Right cardiac atrium (tissue), 5 donors: Measurements from ENCODE around the gene MTUS2. TPM values are rescaled to one million over a fixed set of nuclear protein-coding genes. Genes with fewer than 3 reads are reported as not detected.
"Not testable (repeated sequence)": the region's sequence is repeated elsewhere in the genome, so short reads cannot be mapped to it uniquely, and the experiment has no call there.

Source experiments
- ATAC-seq, 2 donors: fragments of 200-7000 bp; cut with Tn5 transposase; one replicate each; pipeline versions ENCODE4 v1.8.0 to v1.9.1; 2020; ENCODE audit warnings: moderate library complexity in 2 of 2, mild to moderate bottlenecking in 1 of 2
- DNase-seq, 3 donors: peaks; one replicate each; pipeline ENCODE4 v3.0.0-alpha.2; 2020
- H3K27ac ChIP-seq: one replicate; pipeline ENCODE4 v1.5.1; 2013; ENCODE audit warnings: mild to moderate bottlenecking, low read length, control low read depth, moderate library complexity
- H3K27me3 ChIP-seq: one replicate; pipeline ENCODE4 v1.6.1; 2013; ENCODE audit not compliant: control insufficient read depth, insufficient read depth
- H3K4me1 ChIP-seq: one replicate; pipeline ENCODE4 v1.6.1; 2013; ENCODE audit warnings: low read length; ENCODE audit not compliant: control insufficient read depth, insufficient read depth
- H3K4me3 ChIP-seq: one replicate; pipeline ENCODE4 v1.5.1; 2013; ENCODE audit warnings: low read length, control low read depth
- H3K9me3 ChIP-seq: one replicate; pipeline ENCODE4 v1.6.1; 2013; ENCODE audit warnings: low read length; ENCODE audit not compliant: control insufficient read depth
- WGBS: extraction: QIAGEN DNeasy Blood & Tissue Kit; methylation state at CpG from one replicate; pipeline ENCODE4 v1.1.7; 2013; 5-methylcytosine and 5-hydroxymethylcytosine counted together
- intact Hi-C, 4 donors: fragments of 100-400 bp; cut with DNase I; formaldehyde crosslinking; loops; one replicate each; pipeline versions ENCODE4 v1.11.0 to v1.14.0; 2022 to 2023
- polyA plus RNA-seq: library from polyadenylated mRNA; stranded (reverse); fragments of 200-250 nt; gene quantifications from one replicate; pipeline ENCODE4 v1.2.3, GENCODE V29; 2013
- total RNA-seq, 4 donors: library from RNA; stranded (reverse); fragmentation: NEBNext Ultra II Directional; extraction: Animal tissue kit (Norgen Biotek cat#: 25700); gene quantifications; one replicate each; pipeline ENCODE4 v1.2.1, GENCODE V29; 2021
- donor health status: healthy with polysubstance abuse.
- donor health status: DM: no; HTN: yes; CAD: no.
- donor health status: DM: no; HTN: no; CAD: no.
- donor health status: DM: no; HTN: yes; CAD: no; lungs with severe emphysema.
- donor health status: DM: yes; HTN: yes; CAD: no.

MTUS2 gene
- total and polyA plus RNA-seq, 5 donors: 25.9 to 139 (median 79.1) TPM

- DNase-seq (no peak), ATAC-seq (no peak)
- intact Hi-C loops: no loop called here
- H3K4me3 ChIP-seq: no peak overlapping the region
- no peaks in the 10 kb centered on the region for H3K9me3 ChIP-seq
- WGBS: 51% methylated on average over 3 of the region's 3 CpGs
- H3K27ac ChIP-seq: no peak overlapping the region
- H3K27me3 ChIP-seq: no peaks in the 10 kb centered on the region
- H3K4me1 ChIP-seq: no peaks in the 10 kb centered on the region
These were observed 375.3 kb downstream of the MTUS2 start for GRCh38 chr13:29195456-29195855.

GRCh38 chr13:29196409-29197074 is 376.4 kb downstream of the MTUS2 start:
- intact Hi-C loops: no loop called here
- WGBS: 84% methylated on average over 2 of the region's 2 CpGs
- ATAC-seq (no peak), DNase-seq (no peak)
- Histone ChIP-seq H3K27me3 (no peaks in the 10 kb centered on the region), H3K4me1 (no peaks in the 10 kb centered on the region), H3K4me3 (no peak overlapping the region), H3K9me3 (no peaks in the 10 kb centered on the region), H3K27ac (no peak overlapping the region)

- H3K4me1 ChIP-seq, intact Hi-C loops, H3K9me3 ChIP-seq, H3K4me3 ChIP-seq, ATAC-seq, DNase-seq, H3K27ac ChIP-seq, H3K27me3 ChIP-seq: not testable (repeated sequence)
- WGBS: 79% methylated on average over 6 of the region's 6 CpGs
These were observed 382.6 kb downstream of the MTUS2 start for GRCh38 chr13:29202753-29203152.

GRCh38 chr13:29204651-29205050 is 384.5 kb downstream of the MTUS2 start:
- intact Hi-C loops: no loop called here
- no peak overlapping the region for H3K27ac ChIP-seq
- ATAC-seq: no peak
- DNase-seq: no peak
- H3K4me3 ChIP-seq: no peak overlapping the region
- H3K4me1 ChIP-seq: no peaks in the 10 kb centered on the region
- no peaks in the 10 kb centered on the region for H3K9me3 ChIP-seq
- 95% methylated on average over 13 of the region's 13 CpGs for WGBS
- no peaks in the 10 kb centered on the region for H3K27me3 ChIP-seq

- Histone ChIP-seq H3K4me1 (no peaks in the 10 kb centered on the region), H3K27ac (no peak overlapping the region), H3K27me3 (no peaks in the 10 kb centered on the region), H3K9me3 (no peaks in the 10 kb centered on the region), H3K4me3 (no peak overlapping the region)
- WGBS: 33% methylated on average over 4 of the region's 4 CpGs
- intact Hi-C loops: loop anchor here in 2 of 4 donors (5.0 kb wide), 1 partner anchor 137 kb away; no protein-coding TSS in a partner anchor
- ATAC-seq (no peak), DNase-seq (no peak)
These were observed 390.5 kb downstream of the MTUS2 start for GRCh38 chr13:29210676-29211075.

- H3K4me1 ChIP-seq, H3K27ac ChIP-seq, ATAC-seq, H3K9me3 ChIP-seq, H3K4me3 ChIP-seq, H3K27me3 ChIP-seq, DNase-seq: not testable (repeated sequence)
- WGBS: 84% methylated on average over 5 of the region's 5 CpGs
- intact Hi-C loops: loop anchor here in 2 of 4 donors (5.0 kb wide), 1 partner anchor 136 kb away; no protein-coding TSS in a partner anchor
These were observed 391.0 kb downstream of the MTUS2 start for GRCh38 chr13:29211162-29211561.

- Histone ChIP-seq H3K4me3 (no peak overlapping the region), H3K4me1 (no peaks in the 10 kb centered on the region), H3K27ac (no peak overlapping the region), H3K27me3 (no peaks in the 10 kb centered on the region), H3K9me3 (no peaks in the 10 kb centered on the region)
- intact Hi-C loops: no loop called here
- DNase-seq (no peak), ATAC-seq (no peak)
- 83% methylated on average over 5 of the region's 5 CpGs for WGBS
These were observed 402.3 kb downstream of the MTUS2 start for GRCh38 chr13:29222458-29222857.

- H3K27me3 ChIP-seq: no peaks in the 10 kb centered on the region
- WGBS: 71% methylated on average over 2 of the region's 2 CpGs
- no peaks in the 10 kb centered on the region for H3K9me3 ChIP-seq
- ATAC-seq (no peak), DNase-seq (no peak)
- H3K4me1 ChIP-seq: no peaks in the 10 kb centered on the region
- intact Hi-C loops: no loop called here
- no peak overlapping the region for H3K4me3 ChIP-seq
- H3K27ac ChIP-seq: no peak overlapping the region
These were observed 404.1 kb downstream of the MTUS2 start for GRCh38 chr13:29224206-29224605.

GRCh38 chr13:29227576-29227975 is 407.4 kb downstream of the MTUS2 start:
- no peaks in the 10 kb centered on the region for H3K9me3 ChIP-seq
- no peak overlapping the region for H3K27ac ChIP-seq
- no peak overlapping the region for H3K4me3 ChIP-seq
- H3K4me1 ChIP-seq: no peaks in the 10 kb centered on the region
- DNase-seq: no peak
- no peak for ATAC-seq
- intact Hi-C loops: no loop called here
- no peaks in the 10 kb centered on the region for H3K27me3 ChIP-seq

GRCh38 chr13:29230299-29230845 is 410.2 kb downstream of the MTUS2 start:
- Histone ChIP-seq H3K4me3 (no peak overlapping the region), H3K9me3 (no peaks in the 10 kb centered on the region), H3K27me3 (no peaks in the 10 kb centered on the region), H3K4me1 (no peaks in the 10 kb centered on the region), H3K27ac (no peak overlapping the region)
- DNase-seq: no peak
- intact Hi-C loops: no loop called here
- no peak for ATAC-seq
- WGBS: 74% methylated on average over 3 of the region's 3 CpGs

GRCh38 chr13:29239653-29240525 is 419.8 kb downstream of the MTUS2 start:
- H3K27ac ChIP-seq: no peak overlapping the region
- 53% methylated on average over 3 of the region's 3 CpGs for WGBS
- intact Hi-C loops: no loop called here
- H3K9me3 ChIP-seq: no peaks in the 10 kb centered on the region
- DNase-seq: no peak
- no peaks in the 10 kb centered on the region for H3K4me1 ChIP-seq
- no peaks in the 10 kb centered on the region for H3K27me3 ChIP-seq
- H3K4me3 ChIP-seq: no peak overlapping the region
- no peak for ATAC-seq
